Middle frontal gyrus (tissue), 1 donor: ENCODE data around the gene RXFP1.
"Not testable (repeated sequence)": the region's sequence is repeated elsewhere in the genome, so short reads cannot be mapped to it uniquely, and the experiment has no call there.

Experiments
- DNase-seq: peaks from one replicate; pipeline ENCODE4 v3.0.0-alpha.2; 2015; ENCODE audit warnings: low spot score; ENCODE audit errors: extremely low spot score

The RXFP1 gene

GRCh38 chr4:158610790-158611189 lies 89.1 kb downstream of the RXFP1 start:
- no peak for DNase-seq

- no peak for DNase-seq
Measured at GRCh38 chr4:158613046-158613445, 91.4 kb downstream of the RXFP1 start.

GRCh38 chr4:158617956-158618355 lies 96.3 kb downstream of the RXFP1 start:
- DNase-seq, result no peak

- DNase-seq, result no peak
Measured at GRCh38 chr4:158621729-158622128, 100.0 kb downstream of the RXFP1 start.

- DNase-seq, result no peak
Measured at GRCh38 chr4:158622251-158622650, 100.6 kb downstream of the RXFP1 start.

- no peak for DNase-seq
Measured at GRCh38 chr4:158624889-158625478, 103.3 kb downstream of the RXFP1 start.

GRCh38 chr4:158625544-158625943 lies 103.9 kb downstream of the RXFP1 start:
- DNase-seq, result no peak

- no peak for DNase-seq
Measured at GRCh38 chr4:158630893-158631292, 109.2 kb downstream of the RXFP1 start.

- DNase-seq, result no peak
Measured at GRCh38 chr4:158636619-158637018, 114.9 kb downstream of the RXFP1 start.

GRCh38 chr4:158644356-158644755 lies 122.7 kb downstream of the RXFP1 start:
- no peak for DNase-seq

- DNase-seq, result no peak
Measured at GRCh38 chr4:158644760-158645159, 123.1 kb downstream of the RXFP1 start.

- DNase-seq, result no peak
Measured at GRCh38 chr4:158649111-158649680, 127.5 kb downstream of the RXFP1 start.

- no peak for DNase-seq
Measured at GRCh38 chr4:158652920-158653319, 131.2 kb downstream of the RXFP1 start.

- DNase-seq, result no peak
Measured at GRCh38 chr4:158656439-158656838, 134.8 kb downstream of the RXFP1 start.

GRCh38 chr4:158657291-158657690 lies 135.6 kb downstream of the RXFP1 start:
- DNase-seq, result no peak

- not testable (repeated sequence) for DNase-seq
Measured at GRCh38 chr4:158663255-158663654, 141.6 kb downstream of the RXFP1 start.

GRCh38 chr4:158663707-158664625 lies 142.3 kb downstream of the RXFP1 start:
- not testable (repeated sequence) for DNase-seq

GRCh38 chr4:158664806-158665205 lies 143.1 kb downstream of the RXFP1 start:
- DNase-seq, result no peak

GRCh38 chr4:158666892-158667291 lies 145.2 kb downstream of the RXFP1 start:
- DNase-seq, result no peak

- no peak for DNase-seq
Measured at GRCh38 chr4:158667651-158668198, 146.0 kb downstream of the RXFP1 start.

GRCh38 chr4:158669310-158669709 lies 147.6 kb downstream of the RXFP1 start:
- no peak for DNase-seq
